ENCODE results near the gene RASAL1.

Gene RASAL1

GRCh38 chr12:113075137-113075683 is 60.4 kb downstream of the RASAL1 start:
- TF ChIP-seq REST (IDR thresholded peaks at IDR 0.05; ENCODE audit: insufficient read depth in 1 of 2, low read depth in 2 of 2, low read length in 2 of 2) (no peak), SIN3A (IDR thresholded peaks at IDR 0.05; ENCODE audit: borderline replicate concordance, insufficient read depth, low read length) (no peak), TAF1 (IDR thresholded peaks at IDR 0.05; ENCODE audit: borderline replicate concordance, insufficient read depth, low read length) (no peak), FOXP2 (optimal IDR thresholded peaks at IDR 0.05; ENCODE audit: borderline replicate concordance, extremely low read depth, extremely low read length, insufficient read depth) (no peak), POLR2AphosphoS5 (IDR thresholded peaks at IDR 0.05; ENCODE audit: low read depth, low read length) (no peak)

GRCh38 chr12:113073586-113073985 is 62.0 kb downstream of the RASAL1 start:
- no peak for TF ChIP-seq SIN3A (IDR thresholded peaks at IDR 0.05; ENCODE audit: borderline replicate concordance, insufficient read depth, low read length)
- TF ChIP-seq REST (IDR thresholded peaks at IDR 0.05; ENCODE audit: insufficient read depth in 1 of 2, low read depth in 2 of 2, low read length in 2 of 2), result no peak
- TF ChIP-seq TAF1 (IDR thresholded peaks at IDR 0.05; ENCODE audit: borderline replicate concordance, insufficient read depth, low read length), result no peak
- TF ChIP-seq FOXP2 (optimal IDR thresholded peaks at IDR 0.05; ENCODE audit: borderline replicate concordance, extremely low read depth, extremely low read length, insufficient read depth), result no peak
- no peak for TF ChIP-seq POLR2AphosphoS5 (IDR thresholded peaks at IDR 0.05; ENCODE audit: low read depth, low read length)

- TF ChIP-seq TAF1 (IDR thresholded peaks at IDR 0.05; ENCODE audit: borderline replicate concordance, insufficient read depth, low read length) (no peak), FOXP2 (optimal IDR thresholded peaks at IDR 0.05; ENCODE audit: borderline replicate concordance, extremely low read depth, extremely low read length, insufficient read depth) (no peak), POLR2AphosphoS5 (IDR thresholded peaks at IDR 0.05; ENCODE audit: low read depth, low read length) (no peak), REST (IDR thresholded peaks at IDR 0.05; ENCODE audit: insufficient read depth in 1 of 2, low read depth in 2 of 2, low read length in 2 of 2) (no peak), SIN3A (IDR thresholded peaks at IDR 0.05; ENCODE audit: borderline replicate concordance, insufficient read depth, low read length) (no peak)
Measured at GRCh38 chr12:113072136-113072535, 63.4 kb downstream of the RASAL1 start.

- no peak for TF ChIP-seq POLR2AphosphoS5 (IDR thresholded peaks at IDR 0.05; ENCODE audit: low read depth, low read length)
- no peak for TF ChIP-seq TAF1 (IDR thresholded peaks at IDR 0.05; ENCODE audit: borderline replicate concordance, insufficient read depth, low read length)
- TF ChIP-seq REST (IDR thresholded peaks at IDR 0.05; ENCODE audit: insufficient read depth in 1 of 2, low read depth in 2 of 2, low read length in 2 of 2), result no peak
- no peak for TF ChIP-seq SIN3A (IDR thresholded peaks at IDR 0.05; ENCODE audit: borderline replicate concordance, insufficient read depth, low read length)
- TF ChIP-seq FOXP2 (optimal IDR thresholded peaks at IDR 0.05; ENCODE audit: borderline replicate concordance, extremely low read depth, extremely low read length, insufficient read depth), result no peak
Measured at GRCh38 chr12:113071135-113072112, 64.1 kb downstream of the RASAL1 start.

All from PFSK-1 (cell line).